ENCODE results near the gene SZT2. TPM values are rescaled to one million over a fixed set of nuclear protein-coding genes. Genes with fewer than 3 reads are reported as not detected.
A peak's percentile ranks its signal among the peaks of the same experiment; 100 is the strongest.

SZT2 gene
- total RNA-seq, 1 donor from 2014 or later: 43.2 TPM

DNA sequence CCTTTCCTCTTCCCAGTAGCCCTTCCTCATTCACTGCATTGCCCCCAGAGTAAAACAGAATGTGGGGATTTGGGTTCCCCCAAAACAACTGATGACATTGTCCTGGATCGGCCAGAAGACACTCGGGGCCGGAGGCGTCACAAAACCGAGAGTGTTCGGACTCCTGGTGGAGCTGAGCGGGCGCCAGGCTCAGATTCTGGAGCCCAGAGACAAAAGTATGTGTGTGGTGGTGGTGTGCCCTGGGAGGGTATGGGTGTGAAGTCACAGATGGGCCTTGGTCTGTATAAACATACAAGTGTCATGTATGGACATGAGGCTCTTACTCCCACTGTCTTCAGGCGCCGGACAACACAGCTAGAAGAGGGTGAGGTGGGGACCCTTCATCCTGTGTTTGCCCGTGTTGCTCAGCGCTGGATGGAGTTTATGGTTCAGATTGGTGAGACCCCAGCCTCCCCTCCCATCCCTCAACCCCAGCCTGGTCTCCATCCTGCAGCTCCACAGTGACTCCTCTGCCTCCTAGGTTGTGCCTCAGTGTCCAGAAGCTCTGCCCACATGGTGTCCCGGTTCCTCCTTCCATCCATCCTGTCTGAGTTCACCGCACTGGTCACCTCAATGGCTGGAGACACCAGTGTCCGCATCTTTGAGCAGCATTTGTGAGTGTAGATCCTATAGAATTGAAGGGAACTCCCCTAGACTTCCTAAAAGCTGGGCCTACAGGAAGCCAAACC lies 51.6 kb downstream of the SZT2 start:
- no peak for DNase-seq (ENCODE audit: low spot score)
- H3K9me3 Mint-ChIP-seq (ENCODE audit: unreplicated experiment): no peaks in the 10 kb centered on the region
- H3K27me3 Mint-ChIP-seq (ENCODE audit: unreplicated experiment): peaks cover 3% of the 10 kb centered on the region
- no peaks in the 10 kb centered on the region for H3K4me1 Mint-ChIP-seq (ENCODE audit: unreplicated experiment)
- H3K27ac Mint-ChIP-seq (ENCODE audit: unreplicated experiment): no peak overlapping the region
- TF ChIP-seq, protein P1, sequence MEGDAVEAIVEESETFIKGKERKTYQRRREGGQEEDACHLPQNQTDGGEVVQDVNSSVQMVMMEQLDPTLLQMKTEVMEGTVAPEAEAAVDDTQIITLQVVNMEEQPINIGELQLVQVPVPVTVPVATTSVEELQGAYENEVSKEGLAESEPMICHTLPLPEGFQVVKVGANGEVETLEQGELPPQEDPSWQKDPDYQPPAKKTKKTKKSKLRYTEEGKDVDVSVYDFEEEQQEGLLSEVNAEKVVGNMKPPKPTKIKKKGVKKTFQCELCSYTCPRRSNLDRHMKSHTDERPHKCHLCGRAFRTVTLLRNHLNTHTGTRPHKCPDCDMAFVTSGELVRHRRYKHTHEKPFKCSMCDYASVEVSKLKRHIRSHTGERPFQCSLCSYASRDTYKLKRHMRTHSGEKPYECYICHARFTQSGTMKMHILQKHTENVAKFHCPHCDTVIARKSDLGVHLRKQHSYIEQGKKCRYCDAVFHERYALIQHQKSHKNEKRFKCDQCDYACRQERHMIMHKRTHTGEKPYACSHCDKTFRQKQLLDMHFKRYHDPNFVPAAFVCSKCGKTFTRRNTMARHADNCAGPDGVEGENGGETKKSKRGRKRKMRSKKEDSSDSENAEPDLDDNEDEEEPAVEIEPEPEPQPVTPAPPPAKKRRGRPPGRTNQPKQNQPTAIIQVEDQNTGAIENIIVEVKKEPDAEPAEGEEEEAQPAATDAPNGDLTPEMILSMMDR (IDR thresholded peaks at IDR 0.05; ENCODE audit: unreplicated experiment): no peak
- peaks cover 57% of the 10 kb centered on the region for H3K36me3 Mint-ChIP-seq (ENCODE audit: low read depth, unreplicated experiment)
- H3K4me3 Mint-ChIP-seq (ENCODE audit: unreplicated experiment): peak overlapping the region; percentile 47

DNA sequence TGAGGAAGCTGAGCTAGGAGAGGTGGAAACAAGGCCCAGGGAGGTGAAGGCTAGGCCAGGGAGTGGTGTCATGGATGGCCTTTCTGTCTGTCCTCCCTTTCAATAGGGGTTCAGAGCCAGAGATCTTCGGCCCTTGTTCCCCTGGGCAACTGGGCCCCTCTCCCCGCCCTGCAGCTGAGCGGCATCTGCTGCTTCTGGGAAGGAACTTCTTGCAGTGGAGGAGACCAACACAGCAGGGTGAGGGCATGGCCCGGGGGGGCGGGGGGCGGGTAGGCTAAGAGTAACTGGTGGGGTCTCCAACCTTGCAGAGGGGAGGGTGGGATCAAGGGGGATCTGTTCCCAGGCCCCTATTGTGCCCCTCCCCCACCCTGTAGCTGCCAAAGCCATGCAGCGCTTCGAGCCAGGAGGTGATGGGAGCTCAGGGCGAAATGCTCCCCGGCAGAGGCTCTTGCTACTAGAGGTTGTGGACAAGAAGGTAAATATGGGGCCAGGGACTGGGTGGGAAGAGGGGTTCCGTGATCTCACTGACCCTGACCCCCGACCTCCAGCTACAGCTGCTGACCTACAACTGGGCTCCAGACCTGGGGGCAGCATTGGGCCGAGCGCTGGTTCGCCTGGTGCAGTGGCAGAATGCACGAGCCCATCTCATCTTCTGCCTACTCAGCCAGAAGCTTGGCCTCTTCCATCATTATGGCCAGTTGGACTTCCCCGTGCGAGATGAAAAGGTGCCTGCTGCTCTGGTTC lies 52.4 kb downstream of the SZT2 start:
- Mint-ChIP-seq H3K36me3 (ENCODE audit: low read depth, unreplicated experiment) (peaks cover 58% of the 10 kb centered on the region), H3K4me3 (ENCODE audit: unreplicated experiment) (no peak overlapping the region), H3K27ac (ENCODE audit: unreplicated experiment) (no peak overlapping the region), H3K9me3 (ENCODE audit: unreplicated experiment) (no peaks in the 10 kb centered on the region), H3K27me3 (ENCODE audit: unreplicated experiment) (peaks cover 3% of the 10 kb centered on the region), H3K4me1 (ENCODE audit: unreplicated experiment) (no peaks in the 10 kb centered on the region)
- DNase-seq (ENCODE audit: low spot score): no peak
- TF ChIP-seq, protein P1 (IDR thresholded peaks at IDR 0.05; ENCODE audit: unreplicated experiment): no peak

DNA sequence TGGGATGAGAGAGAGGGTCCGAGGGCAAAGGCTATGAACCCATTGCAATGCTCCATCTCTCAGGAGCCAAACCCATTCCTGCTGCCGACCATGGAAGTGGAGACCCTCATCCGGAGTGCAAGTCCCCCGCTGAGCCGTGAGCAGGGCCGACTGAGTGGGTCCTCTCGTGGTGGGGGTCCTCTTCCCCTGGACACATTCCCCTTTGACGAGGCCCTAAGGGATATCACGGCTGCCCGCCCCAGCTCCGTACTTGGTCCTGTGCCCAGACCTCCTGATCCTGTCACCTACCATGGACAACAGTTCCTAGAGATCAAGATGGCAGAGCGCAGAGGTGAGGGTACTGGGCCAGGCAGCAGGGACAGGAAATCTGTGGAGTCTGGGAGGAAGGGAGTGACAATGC lies 53.1 kb downstream of the SZT2 start:
- peaks cover 3% of the 10 kb centered on the region for H3K27me3 Mint-ChIP-seq (ENCODE audit: unreplicated experiment)
- DNase-seq (ENCODE audit: low spot score): no peak
- H3K4me1 Mint-ChIP-seq (ENCODE audit: unreplicated experiment): no peaks in the 10 kb centered on the region
- TF ChIP-seq, protein P1 (IDR thresholded peaks at IDR 0.05; ENCODE audit: unreplicated experiment): no peak
- no peak overlapping the region for H3K4me3 Mint-ChIP-seq (ENCODE audit: unreplicated experiment)
- H3K27ac Mint-ChIP-seq (ENCODE audit: unreplicated experiment): no peak overlapping the region
- peaks cover 65% of the 10 kb centered on the region for H3K36me3 Mint-ChIP-seq (ENCODE audit: low read depth, unreplicated experiment)
- H3K9me3 Mint-ChIP-seq (ENCODE audit: unreplicated experiment): no peaks in the 10 kb centered on the region

DNA sequence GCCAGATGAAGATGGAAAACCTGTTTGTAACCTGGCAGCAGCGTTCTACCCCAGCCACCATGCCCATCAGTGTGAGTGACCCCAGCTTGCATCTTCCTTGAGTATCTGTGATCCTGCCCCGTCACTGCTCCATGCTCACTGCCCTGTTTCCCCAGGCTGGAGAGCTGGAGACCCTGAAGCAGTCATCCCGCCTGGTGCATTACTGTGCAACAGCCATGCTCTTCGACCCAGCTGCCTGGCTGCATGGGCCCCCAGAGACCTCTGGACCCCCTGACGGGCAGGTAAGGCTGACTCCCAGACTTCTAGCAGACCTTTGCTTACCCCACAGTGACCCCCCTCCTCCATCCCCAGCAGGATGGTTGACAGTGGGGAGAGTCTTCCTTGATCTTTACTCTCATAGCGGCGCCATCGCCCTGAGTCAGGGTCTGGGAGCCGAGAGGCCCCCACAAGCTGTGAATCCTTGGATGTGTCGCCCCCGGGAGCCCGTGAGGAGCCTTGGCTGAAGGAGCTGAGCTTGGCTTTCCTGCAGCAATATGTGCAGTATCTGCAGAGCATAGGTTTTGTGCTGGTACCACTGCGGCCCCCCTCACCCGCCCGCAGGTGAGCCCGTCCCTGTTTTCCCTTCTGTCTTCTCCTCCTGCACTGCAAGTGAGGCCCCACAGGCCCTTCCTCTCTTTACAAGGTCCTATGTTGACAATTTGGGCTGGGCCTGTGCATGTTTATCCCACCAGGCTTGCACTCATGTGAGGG lies 53.7 kb downstream of the SZT2 start:
- Mint-ChIP-seq H3K4me3 (ENCODE audit: unreplicated experiment) (no peak overlapping the region), H3K9me3 (ENCODE audit: unreplicated experiment) (no peaks in the 10 kb centered on the region), H3K27me3 (ENCODE audit: unreplicated experiment) (peaks cover 3% of the 10 kb centered on the region), H3K27ac (ENCODE audit: unreplicated experiment) (peak overlapping the region; percentile 61), H3K4me1 (ENCODE audit: unreplicated experiment) (no peaks in the 10 kb centered on the region), H3K36me3 (ENCODE audit: low read depth, unreplicated experiment) (peaks cover 62% of the 10 kb centered on the region)
- DNase-seq (ENCODE audit: low spot score): no peak
- TF ChIP-seq, protein P1 (IDR thresholded peaks at IDR 0.05; ENCODE audit: unreplicated experiment): no peak

Measured in endothelial cell (in vitro differentiated cells).